HG02840 (cell line): ENCODE measurements around the gene PKMYT1.
"Not testable (repeated sequence)": the region's sequence is repeated elsewhere in the genome, so short reads cannot be mapped to it uniquely, and the experiment has no call there.

Source experiments
- ATAC-seq: cut with Tn5 transposase; IDR thresholded peaks from one replicate; pipeline ENCODE4 v1.9.1; 2021; ENCODE audit warnings: mild to moderate bottlenecking, moderate library complexity, moderate number of reproducible peaks; ENCODE audit not compliant: unreplicated experiment, low FRiP score

PKMYT1 gene

DNA sequence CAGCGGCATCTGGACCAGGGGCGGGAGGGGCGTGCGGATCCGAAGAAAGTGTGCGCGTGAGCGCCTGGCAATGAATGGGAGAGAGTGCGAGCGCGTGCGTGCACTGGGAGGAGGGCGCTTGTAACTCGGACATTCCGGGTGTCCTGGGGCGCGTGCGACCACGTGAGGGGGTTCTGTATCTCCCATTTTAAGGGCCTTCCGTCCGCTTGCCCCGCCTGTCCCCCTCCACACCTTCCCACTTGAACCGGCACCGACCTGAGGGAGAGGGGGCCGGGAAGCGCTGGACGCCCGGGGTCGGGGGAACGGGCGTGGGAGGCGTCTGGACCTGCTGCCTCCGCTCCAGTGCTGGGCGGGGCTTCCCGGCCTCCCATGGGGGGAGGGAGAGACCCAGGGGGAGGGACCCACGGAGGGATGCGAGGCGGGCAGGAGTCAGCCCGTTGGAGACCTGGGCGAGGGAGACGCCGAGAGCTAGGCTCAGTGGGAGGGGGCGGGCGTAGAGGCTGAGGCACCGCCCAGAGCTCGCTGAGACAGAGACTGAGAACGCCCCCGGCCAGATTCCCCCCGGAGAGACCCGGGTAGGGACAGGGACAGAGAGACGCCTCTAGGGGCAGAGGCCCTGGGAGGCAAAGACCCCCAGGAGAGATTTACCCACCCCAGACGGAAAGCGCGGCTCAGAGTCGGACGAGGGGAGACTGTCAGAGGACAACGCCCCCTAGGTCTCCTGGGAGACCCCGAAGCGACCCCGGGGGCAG is 16.3 kb downstream of the PKMYT1 start, which contains the start of gene KREMEN2:
TSS of gene KREMEN2 (plus strand) at position 553 of the 752 bp plus-strand sequence. CDS start 246 bp downstream, outside the sequence.
- ATAC-seq: no peak

DNA sequence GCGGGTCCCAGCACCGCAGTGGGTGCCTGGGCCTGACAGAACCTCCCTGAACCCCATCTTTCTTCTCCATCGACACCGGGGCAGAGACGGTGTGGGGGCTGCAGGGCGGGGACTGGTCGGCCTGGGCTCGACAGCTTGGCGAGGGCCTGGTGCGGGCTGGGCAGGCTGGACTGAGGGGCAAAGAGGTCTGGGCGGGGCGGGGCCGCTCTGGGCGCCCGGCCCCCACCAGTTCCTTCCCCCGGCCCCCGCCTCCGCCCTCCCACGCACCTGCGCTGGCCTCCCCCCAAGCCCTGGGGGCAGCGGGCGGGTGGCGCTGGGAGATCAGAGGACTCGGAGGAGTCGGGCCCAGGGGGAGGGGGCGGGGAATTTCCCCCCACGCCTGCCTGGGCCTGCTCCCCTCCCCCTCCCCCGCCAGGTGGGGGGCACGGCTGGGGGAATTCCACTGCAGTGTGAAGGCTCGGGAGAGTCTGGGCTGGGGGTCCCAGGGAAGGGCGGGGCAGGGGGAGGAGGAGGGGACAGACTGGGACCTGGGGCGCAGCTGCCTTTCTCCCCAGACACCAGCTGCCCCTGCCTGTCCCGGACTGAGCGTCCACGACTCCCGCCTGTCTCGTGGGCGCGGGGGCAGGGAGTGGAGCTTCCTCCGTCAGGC is 17.0 kb downstream of the PKMYT1 start:
- no peak for ATAC-seq

GRCh38 chr16:2962334-2963073 is 17.7 kb downstream of the PKMYT1 start:
- no peak for ATAC-seq

DNA sequence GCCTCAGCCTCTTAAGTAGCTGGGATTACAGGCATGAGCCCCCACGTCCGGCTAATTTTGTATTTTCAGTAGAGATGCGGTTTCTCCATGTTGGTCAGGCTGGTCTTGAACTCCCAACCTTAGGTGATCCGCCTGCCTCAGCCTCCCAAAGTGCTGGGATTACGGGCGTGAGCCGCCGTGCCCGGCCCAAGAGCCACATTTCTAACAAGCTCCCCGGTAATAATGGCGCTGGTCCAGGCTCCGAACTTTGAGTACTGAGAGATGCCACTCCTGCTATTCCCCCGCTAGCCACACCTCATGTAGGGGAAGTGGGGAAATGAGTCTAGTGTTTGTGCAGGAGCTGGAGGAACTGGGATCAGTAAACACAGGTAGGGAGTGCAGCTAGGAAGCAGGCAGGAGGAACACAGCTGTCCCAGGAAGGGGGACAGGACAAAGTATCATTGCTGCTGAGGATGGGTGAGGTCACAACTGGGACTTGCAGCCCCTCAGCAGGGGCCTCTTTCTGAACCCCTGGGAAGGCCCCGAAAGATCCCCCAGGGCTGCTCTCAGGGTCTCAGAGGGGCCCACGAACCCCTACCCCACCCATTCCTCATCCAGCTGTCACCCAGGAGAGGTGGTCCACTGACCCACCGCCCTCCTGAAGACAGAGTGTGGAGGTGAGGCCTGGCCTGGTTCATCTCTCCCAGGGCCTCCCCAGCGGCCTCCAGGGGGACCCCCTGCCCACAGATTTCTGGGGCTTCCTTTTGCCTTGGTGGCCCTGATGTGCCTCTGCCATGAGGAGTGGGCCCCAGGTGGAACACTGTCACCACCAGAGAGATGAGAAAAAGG is 19.8 kb downstream of the PKMYT1 start:
- ATAC-seq: no peak

DNA sequence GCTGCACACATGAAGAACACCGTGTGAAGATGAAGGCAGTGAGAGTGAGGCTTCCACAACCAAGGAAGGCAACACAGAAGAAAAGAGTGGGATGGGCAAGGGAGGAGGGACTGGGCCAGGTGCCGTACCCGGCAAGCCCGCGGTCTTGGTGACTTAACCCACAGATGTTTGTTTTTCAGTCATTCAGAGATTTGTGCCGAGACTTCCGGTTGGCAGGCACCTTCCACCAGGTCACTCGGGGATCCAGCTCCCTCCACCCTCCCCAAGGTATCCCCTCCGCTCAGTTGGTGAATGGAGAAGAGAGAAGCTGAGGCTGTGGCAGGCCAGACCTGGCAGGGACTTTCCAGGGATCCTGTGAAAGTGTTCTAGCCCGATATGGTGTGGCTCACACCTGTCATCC is 21.0 kb downstream of the PKMYT1 start:
- no peak for ATAC-seq

DNA sequence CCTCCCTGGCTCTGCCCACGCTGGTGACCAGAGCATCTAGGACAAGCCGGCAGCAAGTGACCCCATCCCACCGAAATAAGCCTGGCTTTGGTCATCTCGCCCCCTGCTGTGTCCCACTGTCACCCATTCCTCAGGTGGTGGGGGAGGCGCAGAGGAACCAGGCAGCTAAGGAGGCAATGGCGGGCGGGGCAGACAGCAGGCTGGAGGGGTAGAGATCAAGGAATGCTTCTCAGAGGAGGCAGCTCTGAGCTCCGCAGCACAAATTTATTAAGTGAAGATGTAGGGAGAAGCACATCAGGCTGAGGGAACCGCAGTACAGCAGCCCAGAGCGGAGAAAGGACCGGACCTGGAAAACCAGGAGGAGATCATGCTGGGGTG is 23.7 kb downstream of the PKMYT1 start:
- no peak for ATAC-seq

DNA sequence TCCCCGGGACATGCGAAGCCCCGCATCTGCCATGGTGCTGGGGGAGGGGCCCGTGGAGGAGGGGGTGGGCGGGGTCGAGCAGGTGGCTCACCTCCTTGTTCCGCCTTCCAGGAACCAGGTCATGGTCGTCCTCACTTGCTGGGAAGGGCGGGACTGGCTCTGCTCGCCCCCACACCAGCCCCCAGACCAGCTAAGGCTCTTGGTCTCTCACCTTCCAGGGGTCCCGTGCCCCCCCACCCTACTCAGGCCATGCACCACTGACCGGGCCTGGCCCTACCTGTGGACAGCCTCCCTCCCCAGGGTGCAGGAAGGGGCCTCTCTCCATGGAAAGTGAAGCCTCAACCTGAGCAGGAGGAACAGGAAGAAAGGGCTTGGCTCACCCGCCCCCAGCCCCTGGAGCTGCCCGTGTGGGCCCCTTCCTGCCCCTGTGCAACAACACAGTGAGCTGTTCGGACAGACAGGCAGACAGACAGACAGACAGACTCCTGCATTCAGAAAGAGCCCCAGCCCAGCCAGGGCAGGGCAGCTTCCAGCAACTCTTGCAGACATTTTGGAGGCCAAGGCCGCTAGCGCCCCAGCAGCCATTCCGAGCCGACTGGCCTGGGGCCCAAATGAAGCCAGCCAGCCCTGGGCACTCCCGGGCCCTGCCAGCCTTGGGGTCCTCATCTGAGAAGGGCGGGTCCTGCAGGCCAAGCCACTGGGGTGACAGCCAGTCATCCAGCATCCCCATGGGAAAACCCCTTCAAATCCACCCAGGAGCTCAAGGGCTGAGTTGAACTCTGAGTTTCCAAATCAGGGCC is 24.3 kb downstream of the PKMYT1 start:
- no peak for ATAC-seq

DNA sequence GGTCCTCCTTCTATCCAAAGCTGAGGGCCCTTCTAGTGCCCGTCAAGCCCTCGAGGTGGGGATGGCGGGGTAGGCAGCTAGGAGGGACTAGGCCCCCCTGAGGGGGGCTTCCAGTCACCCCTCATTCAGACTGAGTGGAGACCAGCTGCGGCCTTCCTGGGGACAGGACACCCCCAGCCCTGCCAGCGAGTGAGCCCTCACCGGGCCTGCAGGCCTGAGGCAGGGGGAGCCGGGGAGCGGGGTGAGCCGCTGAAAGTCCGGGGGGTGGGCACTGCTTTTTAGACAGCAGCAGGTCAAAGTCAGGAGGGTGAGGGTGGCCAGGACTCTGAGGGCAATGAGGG is 24.8 kb downstream of the PKMYT1 start:
- no peak for ATAC-seq

DNA sequence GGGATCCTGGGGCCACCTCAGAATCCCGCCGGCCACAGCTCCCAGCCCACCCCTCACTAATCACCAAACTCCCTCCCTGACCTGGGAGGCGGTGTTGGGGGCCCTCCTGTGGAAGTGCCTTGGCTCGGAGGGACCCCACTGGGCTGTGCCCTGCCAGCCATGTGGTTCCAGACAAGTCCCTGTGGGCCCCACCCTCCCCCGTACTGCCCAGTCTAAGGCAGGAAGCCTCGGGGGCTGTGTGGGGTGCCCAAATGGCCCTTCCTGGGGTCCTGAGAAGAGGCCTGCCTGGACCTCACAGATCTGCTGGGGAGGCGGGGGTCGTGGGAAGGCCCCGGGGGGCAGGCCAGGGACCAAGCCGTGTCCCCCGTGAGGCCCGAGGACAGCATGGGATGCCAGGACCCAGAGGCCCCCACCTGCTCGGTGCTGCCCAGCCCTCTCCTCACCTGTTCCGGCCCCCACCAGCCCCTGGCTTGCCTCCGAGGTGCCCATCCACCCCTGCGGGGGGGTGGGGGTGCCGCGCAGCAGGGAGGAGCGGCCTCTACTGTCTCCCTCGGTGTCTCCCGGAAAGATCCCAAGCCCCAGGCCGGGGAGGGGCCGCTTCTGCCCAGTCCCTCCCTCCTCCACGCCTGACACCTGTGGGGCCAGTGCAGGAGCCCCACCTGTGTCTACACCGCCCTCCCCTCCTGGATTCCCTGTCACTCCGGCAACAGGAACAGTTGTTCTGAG is 25.4 kb downstream of the PKMYT1 start:
- no peak for ATAC-seq

- ATAC-seq: no peak
Measured at GRCh38 chr16:2953706-2954627, 26.3 kb downstream of the PKMYT1 start.

DNA sequence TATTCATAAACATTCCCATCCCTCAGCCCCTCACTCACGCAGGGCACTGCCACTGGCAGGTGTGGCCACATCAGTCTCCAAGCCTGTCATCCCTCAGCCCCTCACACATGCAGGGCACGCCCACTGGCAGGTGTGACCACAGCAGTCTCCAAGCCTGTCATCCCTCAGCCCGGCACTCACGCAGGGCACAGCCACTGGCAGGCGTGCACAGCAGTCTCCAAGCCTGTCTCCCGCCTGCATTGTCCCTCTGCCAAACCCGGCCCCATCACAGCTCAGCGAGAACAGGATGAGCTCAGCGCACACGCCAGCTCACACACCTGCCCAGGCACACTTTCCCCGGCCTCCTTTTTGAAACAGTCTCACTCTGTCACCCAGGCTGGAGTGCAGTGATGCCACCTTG is 27.6 kb downstream of the PKMYT1 start:
- no peak for ATAC-seq

- no peak for ATAC-seq
Measured at GRCh38 chr16:2950773-2951172, 29.5 kb downstream of the PKMYT1 start.

- no peak for ATAC-seq
Measured at GRCh38 chr16:2950353-2950724, 29.9 kb downstream of the PKMYT1 start.

- no peak for ATAC-seq
Measured at GRCh38 chr16:2949705-2950352, 30.4 kb downstream of the PKMYT1 start.

- no peak for ATAC-seq
Measured at GRCh38 chr16:2948807-2949704, 31.2 kb downstream of the PKMYT1 start.

DNA sequence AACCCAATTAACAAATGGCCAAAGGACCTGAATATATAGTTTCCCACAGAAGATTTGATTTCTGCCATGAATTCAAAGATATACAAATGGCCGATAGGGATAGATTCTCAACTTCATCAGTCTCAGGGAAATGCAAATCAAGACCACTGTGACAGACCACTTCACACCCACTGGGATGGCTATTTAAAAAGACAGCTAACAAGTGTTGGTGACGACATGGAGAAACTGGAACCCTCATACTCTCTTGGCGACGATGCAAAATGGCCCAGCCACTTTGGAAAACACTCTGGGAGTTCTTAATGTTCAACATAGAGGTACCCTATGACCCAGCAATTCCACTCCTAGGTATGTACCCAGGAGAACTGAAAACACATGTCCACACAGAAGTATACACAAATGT is 33.6 kb downstream of the PKMYT1 start:
- no peak for ATAC-seq

- not testable (repeated sequence) for ATAC-seq
Measured at GRCh38 chr16:2943716-2944115, 36.5 kb downstream of the PKMYT1 start.
